NCI-H774 (cell line): ENCODE results near the gene PTPRD.

Experiments used
- DNase-seq: peaks from one replicate; lab custom pipeline; 2025; lab: John Stamatoyannopoulos, UW

PTPRD gene

DNA sequence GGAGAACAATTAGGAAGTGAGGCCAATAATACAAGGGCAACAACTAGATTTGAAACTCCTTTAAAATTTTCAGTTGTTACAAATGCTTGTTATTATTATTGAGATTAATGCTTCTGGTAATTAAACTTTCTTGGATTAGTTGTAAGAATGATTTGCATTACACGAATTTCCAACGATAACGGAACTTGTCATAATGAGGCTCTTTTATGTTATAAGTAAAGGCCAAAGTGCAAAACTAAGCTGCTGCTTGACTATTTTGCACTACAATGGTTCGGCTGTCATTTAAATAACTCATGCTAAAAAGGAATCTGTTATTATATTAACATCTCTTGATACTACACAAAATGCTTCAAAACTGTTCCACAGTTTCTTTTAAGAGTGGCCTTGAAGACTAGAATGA is 1007.1 kb downstream of the PTPRD start:
- no peak for DNase-seq

DNA sequence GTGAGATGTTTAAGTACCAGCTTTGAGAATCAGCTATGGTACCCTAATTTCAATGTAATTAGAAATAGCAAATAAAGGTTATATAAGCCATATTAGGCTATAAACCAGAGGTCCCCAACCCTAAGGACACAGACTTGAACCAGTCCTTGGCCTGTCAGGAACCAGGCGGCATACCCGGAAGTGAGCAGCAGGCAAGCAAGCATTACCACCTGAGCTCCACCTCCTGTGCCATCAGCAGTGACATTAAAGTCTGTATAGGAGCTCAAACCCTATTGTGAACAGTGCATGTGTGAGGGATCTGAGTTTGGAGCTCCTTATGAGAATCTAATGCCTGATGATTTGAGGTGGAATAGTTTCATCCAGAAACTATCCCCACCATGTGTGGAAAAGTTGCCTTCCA is 1009.5 kb downstream of the PTPRD start:
- DNase-seq = no peak

DNA sequence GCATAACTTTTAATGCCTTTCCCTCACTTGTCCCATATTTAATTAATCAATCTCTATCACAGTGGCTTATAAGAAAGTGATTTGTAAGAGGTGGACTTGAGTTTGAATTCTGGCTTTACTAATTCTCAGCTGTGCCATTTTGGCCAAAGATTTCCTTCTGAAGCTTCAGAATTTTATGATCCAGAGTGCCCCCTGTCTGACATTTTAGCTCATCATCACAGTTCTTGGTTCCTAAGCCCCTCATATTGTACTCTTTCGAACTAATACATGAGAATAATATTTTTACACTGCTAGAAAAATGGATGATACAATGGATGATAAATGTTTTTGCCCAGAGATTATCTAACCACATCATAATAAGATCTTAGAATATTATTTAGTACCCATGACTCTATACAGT is 1014.1 kb downstream of the PTPRD start:
- DNase-seq = no peak

DNA sequence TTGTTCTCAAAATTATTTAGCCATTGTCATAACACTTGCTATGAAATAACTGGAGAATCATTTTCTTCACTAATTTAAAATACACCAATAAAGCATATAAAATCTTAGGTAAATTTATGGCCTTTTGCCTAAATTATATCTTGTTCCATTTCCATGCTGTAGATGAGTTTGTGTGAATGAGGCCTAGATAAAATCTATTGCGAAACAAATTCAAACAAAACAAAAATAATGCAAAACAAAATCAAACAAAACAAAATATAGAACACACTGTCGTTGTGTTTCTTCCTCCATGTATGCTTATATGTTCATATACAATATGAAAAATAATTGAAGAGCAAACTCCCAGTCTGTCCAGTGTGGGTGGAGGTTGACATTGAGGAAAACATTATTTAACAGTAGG is 1020.7 kb downstream of the PTPRD start:
- no peak for DNase-seq

DNA sequence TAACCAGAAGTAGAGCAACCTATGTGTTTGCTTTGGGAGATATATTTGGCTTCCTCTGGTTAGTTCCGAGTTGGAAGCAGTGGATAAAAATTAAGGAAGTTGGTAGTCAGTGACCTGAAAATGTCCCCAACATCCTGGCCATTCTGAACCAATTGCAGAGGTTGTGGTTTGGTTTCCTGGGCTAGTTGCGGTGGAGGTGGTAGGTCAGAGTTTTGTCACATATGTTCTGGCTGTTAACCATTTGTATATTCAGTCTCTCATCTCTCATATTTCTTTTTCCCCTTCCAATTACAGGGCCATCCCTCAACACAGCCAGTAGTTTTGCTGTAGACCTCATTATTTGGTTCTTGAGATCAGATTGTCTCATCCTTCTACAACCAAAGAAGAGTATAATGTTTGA is 1026.9 kb downstream of the PTPRD start:
- no peak for DNase-seq

DNA sequence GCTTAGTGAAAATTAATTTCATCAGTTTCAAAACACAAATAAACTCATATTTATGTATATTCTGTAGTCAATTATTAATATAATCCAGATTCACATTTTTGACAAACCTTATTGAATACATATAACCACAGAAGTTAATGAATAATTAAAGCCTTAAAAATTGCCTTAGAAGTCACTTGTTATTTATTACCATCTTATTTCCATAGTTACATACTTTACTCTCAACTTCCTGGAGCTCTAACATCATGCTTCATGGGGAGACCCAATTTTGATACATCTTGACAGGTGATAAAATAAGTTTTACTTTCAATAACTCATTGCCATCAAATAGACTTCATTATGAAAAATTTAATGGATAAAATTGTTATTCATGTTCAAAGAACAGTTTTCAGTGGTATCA is 1038.7 kb downstream of the PTPRD start:
- DNase-seq = no peak

DNA sequence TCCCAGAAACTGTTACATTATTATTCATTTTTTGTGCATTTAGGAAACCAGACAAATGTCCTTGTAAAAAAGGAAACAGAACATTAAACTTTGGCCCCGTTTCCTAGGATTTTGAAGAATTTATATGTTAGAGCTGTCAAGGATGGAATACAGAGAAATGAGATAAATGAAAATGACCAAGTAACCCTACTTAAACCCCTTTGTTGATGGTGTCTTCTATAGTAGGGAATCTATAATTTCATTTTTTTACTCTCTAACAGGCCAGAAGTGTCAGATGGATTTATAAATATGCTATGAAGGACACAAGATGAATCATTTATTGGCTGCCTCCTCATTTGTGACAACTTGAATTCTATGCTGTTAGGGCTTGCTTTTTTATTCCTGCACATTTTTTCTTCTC is 1047.1 kb downstream of the PTPRD start:
- DNase-seq = no peak

DNA sequence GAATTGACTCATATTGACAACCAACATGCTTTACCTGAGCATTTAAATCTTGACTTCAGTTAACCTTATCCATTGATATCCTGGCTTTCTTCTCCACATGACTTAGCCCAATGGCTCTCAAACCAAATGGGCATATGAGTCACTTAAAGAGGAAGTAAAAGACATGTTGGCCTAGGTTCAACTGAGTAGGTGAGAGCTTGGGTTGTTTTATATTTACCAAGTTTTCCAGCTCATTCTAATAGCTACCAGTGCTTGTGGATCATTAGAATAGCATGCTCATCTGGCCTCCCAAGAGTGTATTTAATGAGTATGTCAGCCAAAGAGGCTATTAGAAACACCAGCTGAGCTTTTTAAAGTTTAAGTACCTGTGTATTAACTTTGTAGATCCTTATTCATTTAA is 1049.0 kb downstream of the PTPRD start:
- DNase-seq = no peak

DNA sequence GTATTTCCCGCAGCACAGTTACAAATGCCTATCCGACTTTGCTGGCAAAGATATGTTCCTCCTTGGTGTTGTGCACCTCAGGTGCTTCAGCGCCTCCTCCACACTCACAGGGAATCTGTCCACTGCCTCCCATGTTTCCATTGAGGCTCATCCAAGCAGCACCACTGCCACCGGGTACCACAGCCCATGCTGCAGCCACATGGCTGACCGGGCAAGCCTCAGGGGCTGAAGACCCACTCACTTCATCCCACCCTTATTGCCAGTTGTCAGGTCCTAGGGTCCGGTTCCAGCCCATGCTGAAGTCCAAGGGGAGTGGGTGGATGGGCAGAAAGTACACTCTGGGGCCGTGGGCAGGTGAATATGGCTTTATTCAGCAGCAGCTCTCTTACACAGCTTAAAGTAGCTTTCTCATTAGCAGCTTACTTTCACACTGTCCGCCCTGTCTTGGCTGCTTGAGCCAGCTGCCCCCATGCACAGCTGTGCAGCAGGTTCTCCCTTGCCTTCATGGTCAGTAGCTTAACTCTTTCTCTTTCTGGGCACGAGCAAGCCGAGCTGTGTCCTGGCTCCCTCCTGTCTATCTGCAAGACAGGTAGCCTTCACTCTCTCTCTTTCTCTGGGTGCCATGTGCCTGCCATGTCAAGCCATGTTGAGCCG is 1052.3 kb downstream of the PTPRD start:
- no peak for DNase-seq

DNA sequence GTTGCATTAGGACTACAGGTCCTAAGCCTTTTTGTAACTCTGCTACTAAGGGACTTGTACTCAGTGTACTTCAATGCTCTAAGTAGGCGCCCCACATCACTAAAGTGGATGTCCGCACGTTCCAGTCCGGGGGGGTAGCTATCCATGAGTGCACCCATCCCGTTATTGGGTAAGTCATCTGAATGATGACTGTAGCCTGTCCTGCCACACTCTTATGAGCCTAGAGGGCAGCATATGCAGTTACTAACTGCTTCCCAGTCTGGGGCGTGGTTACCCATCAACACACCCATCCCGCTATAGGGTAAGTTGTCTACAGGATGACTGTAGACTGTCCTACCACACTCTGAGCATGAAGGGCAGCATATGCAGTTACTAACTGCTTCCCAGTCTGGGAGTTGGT is 1053.9 kb downstream of the PTPRD start:
- no peak for DNase-seq

DNA sequence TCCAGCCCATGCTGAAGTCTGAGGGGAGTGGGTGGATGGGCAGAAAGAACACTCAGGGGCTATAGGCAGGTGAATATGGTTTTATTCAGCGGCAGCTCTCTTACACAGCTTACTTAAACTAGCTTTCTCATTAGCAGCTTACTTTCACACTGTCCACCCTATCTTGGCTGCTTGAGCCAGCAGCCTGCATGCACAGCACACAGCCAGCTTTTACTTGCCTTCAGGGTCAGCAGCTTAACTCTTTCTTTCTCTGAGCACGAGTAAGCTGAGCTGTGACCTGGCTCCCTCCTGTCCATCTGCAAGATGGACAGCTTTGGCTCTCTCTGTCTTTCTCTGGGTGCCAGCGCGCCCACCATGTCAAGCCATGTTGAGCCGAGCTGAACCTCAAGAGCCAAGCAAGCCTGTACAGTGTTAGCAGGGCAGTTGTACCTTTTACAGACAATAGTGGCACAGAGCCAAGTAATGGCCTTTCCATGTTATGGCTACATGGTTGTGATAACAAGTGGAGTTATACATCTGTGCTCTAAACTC is 1054.9 kb downstream of the PTPRD start:
- no peak for DNase-seq

DNA sequence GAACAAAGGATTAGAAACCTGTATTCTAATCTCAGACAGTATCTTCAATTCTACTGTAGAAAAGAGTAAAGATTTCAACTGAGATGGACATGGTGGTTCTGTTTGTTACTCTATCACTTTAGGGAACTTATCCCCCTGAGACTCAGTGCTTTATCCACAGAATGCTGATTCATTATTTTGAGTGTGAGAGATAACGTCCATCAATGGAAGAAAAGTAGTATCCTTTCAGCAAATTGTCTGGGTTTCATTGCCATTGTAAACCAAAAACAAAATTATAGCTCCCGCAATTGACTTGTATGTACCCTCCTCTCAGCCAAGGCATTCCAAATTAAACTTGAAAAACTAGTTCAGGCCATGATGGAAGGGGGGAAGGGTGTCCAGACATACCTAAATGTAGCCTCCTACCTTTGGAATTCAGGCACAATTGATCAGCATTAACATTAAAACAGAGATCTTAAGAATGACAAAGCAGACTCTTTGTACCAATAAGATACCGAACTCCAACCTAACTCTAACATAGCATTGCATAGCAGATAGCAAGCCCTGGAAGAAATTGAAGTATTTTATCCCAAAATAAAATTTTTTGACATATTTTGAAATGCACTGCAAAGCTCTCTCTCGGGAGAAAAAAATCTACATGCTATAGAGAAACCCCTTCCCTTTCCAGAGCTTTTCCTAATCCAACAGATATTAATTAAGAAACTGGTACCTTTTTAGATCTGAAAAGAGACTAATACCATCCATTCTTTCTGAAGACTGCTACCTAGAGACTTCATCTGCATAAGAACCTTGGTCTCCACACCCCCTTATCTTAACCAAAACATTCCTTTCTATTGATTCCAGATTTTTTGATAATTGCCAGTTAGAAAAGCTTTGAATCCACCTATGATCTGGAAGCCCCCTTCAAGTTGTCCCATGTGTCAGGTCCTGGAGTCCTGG is 1055.7 kb downstream of the PTPRD start:
- no peak for DNase-seq

DNA sequence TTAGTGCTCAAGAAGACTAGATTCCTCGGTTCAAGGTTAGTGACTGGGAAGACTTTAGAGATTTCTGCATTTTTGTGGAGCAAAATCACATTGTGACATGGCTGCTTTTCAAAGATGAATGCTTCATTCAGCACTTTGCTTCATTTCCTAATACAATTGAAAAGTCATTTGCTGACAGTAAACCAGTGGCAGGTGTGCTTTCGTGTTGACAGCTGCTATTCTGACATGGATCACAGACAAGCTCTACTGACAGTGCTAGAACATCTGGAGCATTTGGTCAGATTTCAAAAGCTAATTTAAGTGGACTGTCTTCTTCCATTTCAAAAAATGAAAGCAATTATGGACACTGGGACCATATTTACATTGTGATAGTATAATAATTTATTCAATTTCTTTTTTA is 1060.1 kb downstream of the PTPRD start:
- DNase-seq = peak; percentile 48

DNA sequence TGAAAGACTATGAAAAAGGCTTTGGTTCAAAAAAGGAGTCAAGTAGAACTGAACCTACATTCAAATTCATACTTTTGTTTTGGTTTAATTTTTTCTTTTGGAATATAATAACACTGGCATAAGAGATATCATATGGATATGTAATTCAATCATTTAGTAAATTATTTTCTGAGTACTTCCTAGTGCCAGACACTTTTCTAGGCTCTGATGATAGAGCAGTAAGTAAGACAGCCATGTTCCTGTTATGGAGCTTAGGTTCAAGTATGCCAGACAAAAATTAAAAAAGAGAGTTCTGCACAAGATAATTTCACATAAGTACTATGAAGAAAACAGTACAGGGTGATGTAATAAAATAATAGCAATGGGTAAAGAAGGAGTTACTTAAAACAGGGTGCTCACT is 1074.0 kb downstream of the PTPRD start:
- no peak for DNase-seq

DNA sequence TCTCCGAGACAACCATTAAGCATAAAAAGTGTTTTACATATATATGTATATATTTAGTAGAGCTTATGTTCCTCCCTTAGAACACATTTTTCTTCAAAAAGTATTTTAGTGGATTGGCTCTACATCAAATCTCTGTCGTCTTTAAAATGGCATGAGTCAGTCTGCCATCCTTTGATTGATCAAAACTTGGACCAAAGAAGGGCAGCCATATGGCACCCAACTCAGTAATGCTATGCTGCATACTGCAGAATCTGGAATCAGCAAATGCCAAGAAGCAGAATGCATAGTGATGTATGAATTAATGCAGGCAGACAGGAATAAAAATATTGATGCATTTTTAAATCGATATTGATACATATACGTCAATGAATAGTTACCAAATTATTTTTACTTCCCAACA is 1074.4 kb downstream of the PTPRD start:
- DNase-seq = no peak

DNA sequence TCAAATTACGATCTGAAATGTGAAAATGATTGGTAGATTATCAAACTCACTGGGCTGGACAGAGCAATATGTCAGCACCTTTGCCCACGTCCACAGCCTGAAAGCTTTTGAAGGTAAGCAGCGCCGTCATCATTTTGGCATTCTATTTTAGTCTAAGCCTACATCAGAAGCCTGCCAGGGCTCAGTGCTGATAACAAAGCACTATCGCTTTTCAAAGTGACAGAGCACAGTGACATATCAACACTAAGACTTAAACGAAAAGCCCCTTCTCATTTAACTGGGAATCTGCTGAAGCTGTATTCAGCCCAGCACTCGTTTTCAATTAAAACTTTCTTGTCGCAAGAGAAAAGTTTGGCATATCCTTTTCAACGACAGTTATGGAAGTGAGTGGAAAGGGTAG is 1076.3 kb downstream of the PTPRD start:
- no peak for DNase-seq

DNA sequence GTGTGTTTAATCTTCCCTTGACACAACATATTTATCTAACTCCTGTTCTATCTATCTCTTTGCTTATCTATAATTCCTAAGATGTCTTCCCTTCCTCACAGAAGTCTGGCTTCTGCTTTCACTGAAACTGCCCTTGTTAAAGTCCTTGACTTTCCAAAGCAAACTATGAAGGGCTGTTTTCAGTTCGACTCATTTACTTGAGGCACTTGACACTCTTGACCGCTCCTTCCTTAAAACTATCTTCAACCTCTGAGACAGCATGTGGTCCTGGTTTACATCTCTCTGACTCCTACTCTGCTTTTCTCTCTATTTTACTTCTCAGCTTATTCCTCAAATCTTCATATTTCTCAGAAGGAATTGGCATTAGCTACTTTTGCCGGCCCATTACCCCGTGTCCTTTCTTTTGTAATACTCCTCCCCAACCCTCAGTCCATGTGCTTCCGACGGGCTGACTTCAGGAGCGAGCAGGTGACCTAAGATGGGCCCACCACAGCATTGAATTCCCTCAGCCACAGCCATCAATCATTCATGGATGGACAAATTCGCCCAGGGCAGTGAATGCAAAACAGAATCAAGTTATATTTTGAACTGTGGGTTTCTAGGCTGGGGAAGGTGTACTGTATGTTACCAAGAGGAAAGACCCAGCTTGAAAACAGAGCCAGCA is 1089.2 kb downstream of the PTPRD start:
- DNase-seq = no peak

DNA sequence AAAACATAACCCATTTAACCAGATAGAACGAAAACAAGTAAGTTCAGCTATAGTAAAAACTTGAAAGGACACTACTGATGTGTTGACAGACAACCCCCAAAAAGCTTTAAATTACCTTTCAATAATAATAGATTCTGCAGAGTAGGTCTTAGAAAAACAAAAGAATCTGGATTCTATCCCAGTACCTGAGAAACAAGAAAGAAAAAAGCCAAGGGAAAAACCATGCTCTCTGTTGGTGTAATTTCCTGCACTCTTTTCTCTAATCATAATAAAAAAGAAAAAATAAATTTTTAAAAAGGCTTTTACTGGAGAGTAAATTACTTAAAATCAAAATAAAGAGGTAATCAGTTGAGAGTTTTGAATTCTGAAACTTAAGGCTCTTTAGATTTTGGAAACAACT is 1090.4 kb downstream of the PTPRD start:
- DNase-seq = no peak

DNA sequence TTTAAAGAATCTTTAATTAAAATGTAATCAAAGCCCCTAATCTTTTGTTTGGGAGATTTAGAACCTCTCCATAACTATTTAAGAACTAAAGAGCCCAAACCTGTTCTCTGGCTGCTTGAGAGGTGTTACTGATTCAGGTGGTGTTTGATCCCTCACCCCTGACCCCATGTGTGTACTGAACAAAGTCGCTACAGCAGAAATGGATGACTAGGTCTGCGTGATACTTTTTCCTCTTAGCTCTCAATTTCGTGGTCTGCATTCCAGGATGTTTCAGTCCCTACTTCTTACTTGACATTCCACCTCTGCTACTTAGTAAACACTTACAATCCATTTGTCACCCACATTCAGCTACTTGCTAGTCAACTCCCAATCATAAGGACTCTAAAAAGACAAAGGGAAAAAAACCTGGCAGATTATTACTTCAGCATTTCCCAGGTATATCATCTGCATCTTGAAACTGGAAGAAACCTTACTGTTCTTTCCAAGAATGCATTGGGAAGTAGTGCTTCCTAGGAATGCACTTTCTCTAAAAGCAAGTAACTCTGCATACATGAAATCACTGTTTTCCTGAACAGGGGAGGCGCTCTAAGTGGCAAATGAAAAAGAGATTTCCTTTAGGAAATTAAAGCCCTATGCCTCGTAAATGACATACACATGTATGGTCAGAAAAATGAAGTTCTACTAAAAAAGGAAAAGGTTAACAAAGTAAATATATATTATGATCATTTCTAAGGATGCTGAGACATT is 1091.6 kb downstream of the PTPRD start:
- no peak for DNase-seq

DNA sequence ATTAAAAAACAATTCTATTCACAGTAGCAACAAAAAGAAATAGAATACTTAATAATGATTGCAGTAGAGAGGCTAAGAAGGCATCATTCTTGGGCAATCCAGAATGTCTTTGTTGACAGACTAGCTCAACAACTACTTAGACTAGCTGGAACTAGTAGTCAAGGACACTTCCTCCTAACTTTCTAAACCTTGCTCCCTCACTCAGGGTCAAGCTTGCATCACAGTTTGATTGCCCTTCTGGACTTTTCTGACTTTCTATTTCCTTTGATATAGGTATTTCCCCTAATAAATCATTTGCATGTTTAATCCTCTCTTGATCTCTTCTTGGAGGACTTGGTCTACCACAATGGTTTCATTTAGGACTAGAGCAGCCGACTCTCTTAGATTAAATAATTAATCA is 1107.9 kb downstream of the PTPRD start:
- DNase-seq = no peak

DNA sequence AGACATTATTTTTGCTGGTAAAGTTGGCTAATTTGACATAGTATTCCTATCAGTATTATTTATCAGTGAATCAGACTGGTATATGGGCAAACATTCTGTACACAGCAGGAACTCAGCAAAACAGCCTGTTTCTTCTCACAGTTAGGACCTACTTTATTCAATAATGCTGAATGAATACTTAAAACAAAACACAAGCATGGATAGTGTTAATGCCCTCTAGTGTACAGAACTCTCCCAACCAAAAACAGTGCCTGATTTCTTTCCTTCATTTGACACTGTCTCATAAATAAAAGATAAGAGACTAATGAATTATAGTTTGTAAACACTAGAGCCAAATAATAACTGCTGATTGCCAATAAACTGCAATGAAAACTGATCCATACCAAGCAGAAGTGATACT is 1113.3 kb downstream of the PTPRD start:
- DNase-seq = no peak

DNA sequence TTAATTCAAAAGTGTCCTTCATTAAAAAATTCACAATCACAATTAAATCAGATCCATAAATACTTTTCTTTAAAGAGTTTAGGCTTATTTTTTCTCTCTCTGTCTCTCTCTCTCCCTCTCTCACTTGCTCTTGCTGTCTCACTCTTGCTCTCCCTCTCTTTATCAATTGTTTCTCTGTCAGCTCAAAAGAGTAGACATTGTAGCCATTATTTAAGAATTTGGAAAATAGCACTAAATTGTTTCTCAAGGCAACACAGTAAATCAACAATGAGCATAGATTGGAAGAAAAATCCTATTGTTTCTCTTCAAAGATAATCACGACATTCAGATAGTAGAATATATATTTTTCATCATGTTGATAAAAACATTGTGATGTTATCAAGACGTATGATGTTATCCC is 1114.0 kb downstream of the PTPRD start:
- DNase-seq = no peak
